ENCODE data around the gene BCL10. TPM values are rescaled to one million over a fixed set of nuclear protein-coding genes. Genes with fewer than 3 reads are reported as not detected.
A peak's percentile ranks its signal among the peaks of the same experiment; 100 is the strongest.

BCL10 gene
- total and polyA plus RNA-seq, 2 of the 4 experiments (the other 2 are of a cell fraction), result 15.3 to 30.5 TPM

DNA sequence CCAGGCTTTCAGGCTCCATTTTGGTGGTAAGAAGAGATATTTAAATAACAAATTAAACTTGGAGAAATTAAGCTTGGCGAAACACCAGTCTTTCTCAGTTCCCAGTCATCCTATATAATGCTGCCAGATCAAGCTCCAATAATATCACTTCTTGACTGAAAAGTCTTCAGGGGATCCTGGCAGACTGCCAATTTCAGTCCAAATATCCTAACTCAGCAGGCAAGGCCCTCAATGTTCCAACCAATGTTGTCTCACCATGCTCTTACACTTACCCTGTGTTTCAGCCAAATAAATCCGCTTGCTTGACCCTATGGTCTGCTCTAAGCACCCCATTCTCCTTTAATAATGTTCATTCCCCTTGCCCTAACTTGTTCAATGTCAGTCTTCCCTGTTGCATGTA, 39.9 kb upstream of the BCL10 start:
- H3K79me1 ChIP-seq (ENCODE audit: low read depth in 1 of 2, low read length in 2 of 2), result peaks cover 20 to 65% of the 10 kb centered on the region in 2 experiments
- H4K91ac ChIP-seq (ENCODE audit: insufficient read depth, low read depth, low read length), result peak overlapping the region; percentile 71
- H3K23ac ChIP-seq (ENCODE audit: low read depth, low read length), result peak overlapping the region; percentile 85
- no peaks in the 10 kb centered on the region for H4K20me1 ChIP-seq (ENCODE audit: insufficient read depth, low read length)
- H3K27me3 ChIP-seq (ENCODE audit: control insufficient read depth, insufficient read depth, low read length), result no peaks in the 10 kb centered on the region
- H2BK20ac ChIP-seq (ENCODE audit: low read depth, low read length), result peak overlapping the region; percentile 84
- H2AK9ac ChIP-seq (replicated peaks; ENCODE audit: low read depth, low read length, poor library complexity), result no peak overlapping the region
- peaks cover 28% of the 10 kb centered on the region for H3K4me1 ChIP-seq (ENCODE audit: control insufficient read depth, insufficient read depth, low read length)
- ATAC-seq (ENCODE audit: low read depth) (no peak), DNase-seq (no peak)
- no peak overlapping the region for H3K56ac ChIP-seq (ENCODE audit: extremely low read depth, insufficient read depth, low read length)
- no TSS peak for BruUV-seq (replicated peaks)
- peaks cover 4% of the 10 kb centered on the region; the same call in 1 of the 2 replicates for H3K36me3 ChIP-seq (ENCODE audit: control insufficient read depth, insufficient read depth, low read length)
- H2BK120ac ChIP-seq (ENCODE audit: low read depth, low read length), result peak overlapping the region; percentile 99
- H3K9me1 ChIP-seq (ENCODE audit: insufficient read depth, low read length), result peaks cover 33% of the 10 kb centered on the region
- in situ Hi-C loops (cut with MboI; ENCODE audit: low sequenced_read_pairs), result no loop called here
- POLR2A ChIA-PET (ENCODE audit: unreplicated experiment), result interaction anchor here (1.1 kb wide), 1 partner anchor 264 kb away, joined by 3 read pairs; no protein-coding TSS in a partner anchor
- no peaks in the 10 kb centered on the region for H3K9me3 ChIP-seq (ENCODE audit: control insufficient read depth, insufficient read depth, low read length)
- H2AFZ ChIP-seq (replicated peaks; ENCODE audit: low read length, poor library complexity), result no peak overlapping the region
- peak overlapping the region; percentile 86 for H3K4ac ChIP-seq (ENCODE audit: low read depth, low read length)
- 60% methylated on average over 1 of the region's 2 CpGs; no CpG with 5 or more reads in 1 of the 2 experiments for WGBS, 2 experiments (ENCODE audit: extremely low coverage in 2 of 2, insufficient read length in 1 of 2)
- peak overlapping the region; percentile 4; the same call in 1 of the 2 replicates for H3K27ac ChIP-seq (ENCODE audit: insufficient read depth, low read length)
- intact Hi-C loops (cut with micrococcal nuclease), result no loop called here
- H4K8ac ChIP-seq (ENCODE audit: low read depth in 2 of 2, low read length in 2 of 2), result peak overlapping the region; percentile 64 to 86
- peak overlapping the region; percentile 94 for H2BK15ac ChIP-seq (ENCODE audit: low read depth, low read length)
- H2BK5ac ChIP-seq (ENCODE audit: low read depth, low read length, poor library complexity, severe bottlenecking), result peak overlapping the region; percentile 98
- TF ChIP-seq CEBPB (IDR thresholded peaks at IDR 0.05; ENCODE audit: low read depth, low read length) (no peak), RCOR1 (IDR thresholded peaks at IDR 0.05; ENCODE audit: insufficient replicate concordance, low read length) (no peak), RFX5 (IDR thresholded peaks at IDR 0.05; ENCODE audit: low read depth, low read length) (no peak), MAZ (IDR thresholded peaks at IDR 0.05; ENCODE audit: borderline replicate concordance, low read depth, low read length) (no peak), BHLHE40 (IDR thresholded peaks at IDR 0.05; ENCODE audit: low read depth, low read length) (no peak), POLR2A (IDR thresholded peaks at IDR 0.05; ENCODE audit: low read depth, low read length) (no peak), CHD1 (IDR thresholded peaks at IDR 0.05; ENCODE audit: low read depth, low read length) (no peak), RAD21 (IDR thresholded peaks at IDR 0.05; ENCODE audit: low read length) (no peak), NFE2L2 (IDR thresholded peaks at IDR 0.05; ENCODE audit: low read depth, low read length) (no peak)
- peak overlapping the region; percentile 33; the same call in 1 of the 2 replicates for H4K5ac ChIP-seq (ENCODE audit: low read depth, low read length)
- dilution Hi-C loops (cut with HindIII; ENCODE audit: low sequenced_read_pairs, unreplicated experiment), result no loop called here
- CTCF ChIA-PET, result interaction anchor here (0.8 kb wide), 1 partner anchor 14 kb away, joined by 3 read pairs; no protein-coding TSS in a partner anchor
- H3K4me3 ChIP-seq (ENCODE audit: insufficient read depth, low read depth, low read length), result no peak overlapping the region
- peak overlapping the region; percentile 82 for H3K14ac ChIP-seq (replicated peaks; ENCODE audit: low read depth, low read length)
- H3K4me2 ChIP-seq (ENCODE audit: low read depth, low read length), result no peak overlapping the region
- H3K18ac ChIP-seq (ENCODE audit: low read depth, low read length), result peak overlapping the region; percentile 75; the same call in 1 of the 2 replicates
- peak overlapping the region; percentile 96 for H2AK5ac ChIP-seq (ENCODE audit: low read depth, low read length)
- no peak overlapping the region for H3K9ac ChIP-seq (ENCODE audit: low read depth, low read length)

All from IMR-90 (cell line).